ENCODE measurements around the gene FCHO2.

The FCHO2 gene

DNA sequence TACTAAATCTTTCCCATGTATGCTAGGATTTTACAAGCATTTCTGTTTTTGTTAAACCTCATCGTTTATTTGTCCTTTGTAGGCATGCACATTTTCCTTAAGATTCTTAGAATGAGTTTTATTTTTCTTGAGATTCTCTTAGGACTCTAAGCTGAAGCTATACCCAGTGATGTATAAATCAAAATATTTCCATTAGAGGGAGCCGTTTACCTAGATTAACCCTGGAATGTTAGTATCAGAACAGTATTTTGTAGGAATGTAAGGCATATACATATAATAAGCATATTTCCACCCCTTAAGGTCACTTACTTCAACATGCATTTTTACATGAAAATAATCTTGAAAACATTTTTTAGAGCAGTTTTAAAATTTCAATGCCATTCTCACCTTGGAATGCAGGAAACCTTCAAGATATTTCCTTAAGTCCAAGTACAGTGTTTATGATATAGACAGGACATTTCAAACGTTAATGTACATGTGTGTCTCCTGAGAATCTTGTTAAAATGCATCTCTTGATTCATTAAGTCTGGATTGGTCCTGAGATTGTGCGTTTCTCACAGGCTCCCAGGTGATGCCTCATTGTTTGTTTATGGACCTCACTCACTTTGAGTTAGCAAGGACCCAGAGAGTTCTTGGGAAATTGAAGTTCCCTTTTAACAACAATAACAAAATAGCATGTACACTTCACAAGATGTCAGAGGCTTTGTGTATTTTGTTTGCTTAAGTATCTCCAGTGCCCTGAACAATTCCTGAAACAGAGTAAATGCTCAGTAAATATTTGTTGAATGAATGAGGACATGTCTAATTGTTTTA lies 34.9 kb upstream of the FCHO2 start:
- WGBS (ENCODE audit: extremely low coverage, insufficient coverage, insufficient read length): no CpG with 5 or more reads among the region's 4 CpGs
- Histone ChIP-seq H3K18ac (ENCODE audit: low read length) (no peak overlapping the region), H3K9me3 (ENCODE audit: insufficient read depth, low read depth, low read length) (peaks cover 3% of the 10 kb centered on the region), H3K4ac (ENCODE audit: low read depth, low read length) (no peak overlapping the region), H3K4me3 (ENCODE audit: low read depth, low read length) (no peak overlapping the region), H2AK5ac (ENCODE audit: low read length) (no peak overlapping the region), H4K12ac (ENCODE audit: low read depth, low read length) (no peak overlapping the region), H3K14ac (ENCODE audit: low read length) (no peak overlapping the region), H3K9ac (ENCODE audit: low read length) (no peak overlapping the region), H2BK120ac (ENCODE audit: insufficient read depth, low read length, poor library complexity) (no peak overlapping the region), H3K4me1 (ENCODE audit: control insufficient read depth in 1 of 2, insufficient read depth in 2 of 2, low read length in 2 of 2) (no peaks in the 10 kb centered on the region), H3K4me2 (ENCODE audit: low read length) (no peak overlapping the region), H4K91ac (ENCODE audit: low read depth, low read length) (no peak overlapping the region), H3K79me1 (ENCODE audit: low read length) (no peaks in the 10 kb centered on the region), H3K79me2 (ENCODE audit: control insufficient read depth, insufficient read depth, low read length, poor library complexity) (no peaks in the 10 kb centered on the region), H4K8ac (ENCODE audit: low read depth, low read length) (no peak overlapping the region), H2AFZ (ENCODE audit: insufficient read depth, low read length, poor library complexity) (no peak overlapping the region), H3K36me3 (ENCODE audit: control insufficient read depth in 1 of 2, insufficient read depth in 2 of 2, low read length in 2 of 2) (peaks cover 2 to 5% of the 10 kb centered on the region in 2 experiments), H2BK5ac (ENCODE audit: low read depth, low read length, poor library complexity) (no peak overlapping the region), H3K23ac (ENCODE audit: low read length) (no peak overlapping the region), H2BK12ac (ENCODE audit: low read length) (no peak overlapping the region), H3K27ac (ENCODE audit: low read depth, low read length) (no peak overlapping the region), H3K27me3 (ENCODE audit: insufficient read depth, low read length) (no peaks in the 10 kb centered on the region)
- peak in 1 of 2 donors; percentile 66 for DNase-seq

DNA sequence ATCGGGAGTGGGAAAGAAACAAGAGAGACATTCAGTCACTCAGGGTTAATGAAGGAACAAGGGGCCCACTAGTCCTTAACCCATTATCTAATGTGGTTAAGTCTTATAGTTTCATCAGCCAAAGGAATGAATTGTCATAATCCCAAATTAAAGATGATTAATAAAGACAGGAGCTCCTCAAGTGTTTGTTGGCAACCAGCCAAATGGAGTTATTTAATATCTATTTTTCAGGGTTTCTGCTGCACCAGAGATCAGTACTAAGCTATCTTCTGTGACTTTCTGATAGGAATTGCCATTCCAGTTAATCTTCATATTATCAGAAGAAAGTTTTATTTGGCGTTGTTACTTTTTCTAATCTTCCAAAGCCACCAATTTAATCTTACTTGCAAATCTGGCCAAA lies 34.0 kb upstream of the FCHO2 start:
- Histone ChIP-seq H2BK120ac (ENCODE audit: insufficient read depth, low read length, poor library complexity) (no peak overlapping the region), H2AFZ (ENCODE audit: insufficient read depth, low read length, poor library complexity) (no peak overlapping the region), H4K12ac (ENCODE audit: low read depth, low read length) (no peak overlapping the region), H2BK5ac (ENCODE audit: low read depth, low read length, poor library complexity) (no peak overlapping the region), H3K9ac (ENCODE audit: low read length) (no peak overlapping the region), H3K27ac (ENCODE audit: low read depth, low read length) (no peak overlapping the region), H4K8ac (ENCODE audit: low read depth, low read length) (no peak overlapping the region), H4K91ac (ENCODE audit: low read depth, low read length) (no peak overlapping the region), H3K18ac (ENCODE audit: low read length) (no peak overlapping the region), H3K4me3 (ENCODE audit: low read depth, low read length) (no peak overlapping the region), H3K79me2 (ENCODE audit: control insufficient read depth, insufficient read depth, low read length, poor library complexity) (no peaks in the 10 kb centered on the region), H2AK5ac (ENCODE audit: low read length) (no peak overlapping the region), H3K79me1 (ENCODE audit: low read length) (no peaks in the 10 kb centered on the region), H3K14ac (ENCODE audit: low read length) (no peak overlapping the region), H2BK12ac (ENCODE audit: low read length) (no peak overlapping the region), H3K36me3 (ENCODE audit: control insufficient read depth in 1 of 2, insufficient read depth in 2 of 2, low read length in 2 of 2) (peaks cover 0 to 3% of the 10 kb centered on the region in 2 experiments), H3K4ac (ENCODE audit: low read depth, low read length) (no peak overlapping the region), H3K9me3 (ENCODE audit: insufficient read depth, low read depth, low read length) (peaks cover 3% of the 10 kb centered on the region), H3K4me1 (ENCODE audit: control insufficient read depth in 1 of 2, insufficient read depth in 2 of 2, low read length in 2 of 2) (no peaks in the 10 kb centered on the region), H3K4me2 (ENCODE audit: low read length) (no peak overlapping the region), H3K23ac (ENCODE audit: low read length) (no peak overlapping the region), H3K27me3 (ENCODE audit: insufficient read depth, low read length) (no peaks in the 10 kb centered on the region)
- no CpG with 5 or more reads among the region's 2 CpGs for WGBS (ENCODE audit: extremely low coverage, insufficient coverage, insufficient read length)
- DNase-seq: peak in 1 of 2 donors; percentile 9

DNA sequence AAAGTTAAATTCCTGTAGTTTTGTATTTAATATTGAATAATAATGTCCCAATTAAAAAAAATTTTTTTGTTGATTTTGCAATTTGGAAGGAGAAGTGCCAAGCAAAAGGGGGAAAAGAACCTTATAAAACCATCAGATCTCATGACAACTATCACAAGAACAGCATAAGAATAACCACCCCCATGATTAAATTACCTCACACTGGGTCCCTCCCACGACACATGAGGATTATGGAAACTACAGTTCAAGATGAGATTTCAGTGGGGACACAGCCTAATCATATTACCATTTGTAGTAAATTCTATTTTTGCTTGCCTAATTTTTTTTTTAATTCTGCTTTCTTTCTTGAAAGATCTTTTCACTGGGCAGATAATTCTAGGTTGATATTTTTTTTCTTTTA lies 33.4 kb upstream of the FCHO2 start:
- Histone ChIP-seq H2BK5ac (ENCODE audit: low read depth, low read length, poor library complexity) (no peak overlapping the region), H2AFZ (ENCODE audit: insufficient read depth, low read length, poor library complexity) (no peak overlapping the region), H3K23ac (ENCODE audit: low read length) (no peak overlapping the region), H3K79me2 (ENCODE audit: control insufficient read depth, insufficient read depth, low read length, poor library complexity) (no peaks in the 10 kb centered on the region), H3K4me2 (ENCODE audit: low read length) (no peak overlapping the region), H3K27ac (ENCODE audit: low read depth, low read length) (no peak overlapping the region), H4K12ac (ENCODE audit: low read depth, low read length) (no peak overlapping the region), H3K79me1 (ENCODE audit: low read length) (no peaks in the 10 kb centered on the region), H2AK5ac (ENCODE audit: low read length) (no peak overlapping the region), H4K8ac (ENCODE audit: low read depth, low read length) (no peak overlapping the region), H4K91ac (ENCODE audit: low read depth, low read length) (no peak overlapping the region), H3K9ac (ENCODE audit: low read length) (no peak overlapping the region), H3K4me3 (ENCODE audit: low read depth, low read length) (no peak overlapping the region), H3K4ac (ENCODE audit: low read depth, low read length) (no peak overlapping the region), H2BK12ac (ENCODE audit: low read length) (no peak overlapping the region), H3K14ac (ENCODE audit: low read length) (no peak overlapping the region), H3K4me1 (ENCODE audit: control insufficient read depth in 1 of 2, insufficient read depth in 2 of 2, low read length in 2 of 2) (no peaks in the 10 kb centered on the region), H3K18ac (ENCODE audit: low read length) (no peak overlapping the region), H3K9me3 (ENCODE audit: insufficient read depth, low read depth, low read length) (peaks cover 3% of the 10 kb centered on the region), H3K36me3 (ENCODE audit: control insufficient read depth in 1 of 2, insufficient read depth in 2 of 2, low read length in 2 of 2) (peaks cover 0 to 3% of the 10 kb centered on the region in 2 experiments), H3K27me3 (ENCODE audit: insufficient read depth, low read length) (no peaks in the 10 kb centered on the region), H2BK120ac (ENCODE audit: insufficient read depth, low read length, poor library complexity) (no peak overlapping the region)
- WGBS (ENCODE audit: extremely low coverage, insufficient coverage, insufficient read length): no CpG with 5 or more reads among the region's 1 CpG
- no peak for DNase-seq

DNA sequence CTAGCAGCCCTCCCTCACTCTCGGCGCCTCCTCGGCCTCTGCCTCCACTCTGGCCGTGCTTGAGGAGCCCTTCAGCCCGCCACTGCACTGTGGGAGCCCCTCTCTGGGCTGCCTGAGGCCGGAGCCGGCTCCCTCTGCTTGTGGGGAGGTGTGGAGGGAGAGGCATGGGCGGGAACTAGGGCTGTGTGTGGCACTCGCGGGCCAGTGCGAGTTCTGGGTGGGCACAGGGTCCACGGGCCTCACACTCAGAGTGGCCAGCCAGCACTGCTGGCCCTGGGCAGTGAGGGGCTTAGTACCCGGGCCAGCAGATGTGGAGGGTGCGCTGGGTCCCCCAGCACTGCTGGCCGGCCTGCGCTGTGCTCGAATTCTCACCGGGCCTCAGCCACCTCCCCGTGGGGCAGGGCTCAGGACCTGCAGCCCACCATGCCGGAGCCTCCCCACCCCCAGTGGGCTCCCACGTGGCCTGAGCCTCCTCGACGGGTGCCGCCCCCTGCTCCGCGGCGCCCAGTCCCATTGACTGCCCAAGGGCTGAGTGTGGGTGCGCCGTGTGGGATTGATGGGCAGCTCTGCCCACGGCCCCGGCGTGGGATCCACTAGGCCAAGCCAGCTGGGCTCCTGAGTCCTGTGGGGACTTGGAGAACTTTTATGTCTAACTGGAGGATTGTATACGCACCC lies 30.4 kb upstream of the FCHO2 start:
- Histone ChIP-seq H3K4me3 (ENCODE audit: low read depth, low read length) (peak overlapping the region; percentile 36), H2BK120ac (ENCODE audit: insufficient read depth, low read length, poor library complexity) (no peak overlapping the region), H2BK5ac (ENCODE audit: low read depth, low read length, poor library complexity) (no peak overlapping the region), H3K9ac (ENCODE audit: low read length) (no peak overlapping the region), H4K12ac (ENCODE audit: low read depth, low read length) (no peak overlapping the region), H4K91ac (ENCODE audit: low read depth, low read length) (no peak overlapping the region), H3K18ac (ENCODE audit: low read length) (no peak overlapping the region), H3K23ac (ENCODE audit: low read length) (no peak overlapping the region), H4K8ac (ENCODE audit: low read depth, low read length) (no peak overlapping the region), H3K4ac (ENCODE audit: low read depth, low read length) (no peak overlapping the region), H2AFZ (ENCODE audit: insufficient read depth, low read length, poor library complexity) (no peak overlapping the region), H3K4me2 (ENCODE audit: low read length) (no peak overlapping the region), H3K4me1 (ENCODE audit: control insufficient read depth in 1 of 2, insufficient read depth in 2 of 2, low read length in 2 of 2) (no peaks in the 10 kb centered on the region), H3K27ac (ENCODE audit: low read depth, low read length) (no peak overlapping the region), H3K79me2 (ENCODE audit: control insufficient read depth, insufficient read depth, low read length, poor library complexity) (no peaks in the 10 kb centered on the region), H3K27me3 (ENCODE audit: insufficient read depth, low read length) (no peaks in the 10 kb centered on the region), H2AK5ac (ENCODE audit: low read length) (no peak overlapping the region), H2BK12ac (ENCODE audit: low read length) (no peak overlapping the region), H3K9me3 (ENCODE audit: insufficient read depth, low read depth, low read length) (peaks cover 3% of the 10 kb centered on the region), H3K36me3 (ENCODE audit: control insufficient read depth in 1 of 2, insufficient read depth in 2 of 2, low read length in 2 of 2) (peaks cover 0 to 3% of the 10 kb centered on the region in 2 experiments), H3K14ac (ENCODE audit: low read length) (no peak overlapping the region), H3K79me1 (ENCODE audit: low read length) (no peaks in the 10 kb centered on the region)
- DNase-seq: no peak
- WGBS (ENCODE audit: extremely low coverage, insufficient coverage, insufficient read length): no CpG with 5 or more reads among the region's 33 CpGs

Data from trophoblast cell (in vitro differentiated cells and primary cell).